Measurements from ENCODE around the gene SMAD6.

- TF ChIP-seq CTCF (IDR thresholded peaks at IDR 0.05) (no peak), POLR2A (IDR thresholded peaks at IDR 0.05) (no peak)
Observed at GRCh38 chr15:66787489-66787871, 85.4 kb downstream of the SMAD6 start.
